PC-3 (cell line): ENCODE results near the gene OPN1MW3.
A peak's percentile ranks its signal among the peaks of the same experiment; 100 is the strongest.

ENCODE experiments used
- EZH2 ChIP-seq: fragments of 300-600 bp; sonication (generic); IDR thresholded peaks from one replicate; pipeline ENCODE4 v1.6.1; 2017; ENCODE audit warnings: antibody characterized with exemption, mild to moderate bottlenecking, low read length; ENCODE audit not compliant: unreplicated experiment
- EZH2phosphoT487 ChIP-seq: fragments of 300-600 bp; sonication (generic); IDR thresholded peaks from 2 replicates; pipeline ENCODE4 v1.6.1; 2018; ENCODE audit warnings: mild to moderate bottlenecking, antibody characterized with exemption, low read length, borderline replicate concordance
- TF ChIP-seq, protein P1 (sequence below): fragments of 300-600 bp; sonication (generic); conservative IDR thresholded peaks from 2 replicates; pipeline ENCODE4 v1.5.1; 2017; ENCODE audit warnings: antibody characterized with exemption, low read depth, mild to moderate bottlenecking, low read length

DNA sequence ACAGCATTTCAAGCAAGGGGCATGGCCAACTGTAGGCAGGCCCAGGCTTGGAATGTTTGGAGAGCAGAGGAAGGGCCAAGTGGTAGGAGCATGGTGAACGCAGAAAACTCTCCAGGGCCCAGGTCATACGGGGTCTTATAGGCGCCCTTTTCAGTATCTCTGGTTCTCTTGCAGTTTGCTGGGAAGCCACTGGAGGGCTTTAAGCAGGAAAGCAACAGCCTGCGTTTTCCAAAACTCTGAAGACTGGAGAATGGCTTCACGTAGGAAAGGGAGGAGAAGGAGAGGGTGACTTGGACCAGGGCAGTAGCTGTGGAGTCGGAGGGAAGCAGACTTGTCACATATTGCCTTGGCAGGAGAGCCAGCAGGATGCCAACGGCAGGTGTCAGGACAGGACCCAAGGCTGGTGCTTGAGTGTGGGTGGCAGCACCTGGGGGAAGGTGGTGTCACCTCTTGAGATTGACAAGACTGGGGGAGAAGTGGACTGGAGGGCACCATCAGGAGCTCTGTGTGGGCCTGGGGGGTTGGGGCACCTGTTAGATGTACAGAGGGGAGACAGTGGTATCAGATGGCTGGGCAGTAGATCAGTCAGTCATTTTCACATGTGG is 60.1 kb downstream of the OPN1MW3 start:
- TF ChIP-seq, protein P1, sequence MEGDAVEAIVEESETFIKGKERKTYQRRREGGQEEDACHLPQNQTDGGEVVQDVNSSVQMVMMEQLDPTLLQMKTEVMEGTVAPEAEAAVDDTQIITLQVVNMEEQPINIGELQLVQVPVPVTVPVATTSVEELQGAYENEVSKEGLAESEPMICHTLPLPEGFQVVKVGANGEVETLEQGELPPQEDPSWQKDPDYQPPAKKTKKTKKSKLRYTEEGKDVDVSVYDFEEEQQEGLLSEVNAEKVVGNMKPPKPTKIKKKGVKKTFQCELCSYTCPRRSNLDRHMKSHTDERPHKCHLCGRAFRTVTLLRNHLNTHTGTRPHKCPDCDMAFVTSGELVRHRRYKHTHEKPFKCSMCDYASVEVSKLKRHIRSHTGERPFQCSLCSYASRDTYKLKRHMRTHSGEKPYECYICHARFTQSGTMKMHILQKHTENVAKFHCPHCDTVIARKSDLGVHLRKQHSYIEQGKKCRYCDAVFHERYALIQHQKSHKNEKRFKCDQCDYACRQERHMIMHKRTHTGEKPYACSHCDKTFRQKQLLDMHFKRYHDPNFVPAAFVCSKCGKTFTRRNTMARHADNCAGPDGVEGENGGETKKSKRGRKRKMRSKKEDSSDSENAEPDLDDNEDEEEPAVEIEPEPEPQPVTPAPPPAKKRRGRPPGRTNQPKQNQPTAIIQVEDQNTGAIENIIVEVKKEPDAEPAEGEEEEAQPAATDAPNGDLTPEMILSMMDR, result peak; percentile 61
- no peak for TF ChIP-seq EZH2phosphoT487
- no peak for TF ChIP-seq EZH2
